GM12878 (cell line): ENCODE results near the gene CLEC4M. TPM values are rescaled to one million over a fixed set of nuclear protein-coding genes. Genes with fewer than 3 reads are reported as not detected.

Experiments used
- ATAC-seq: fragments of 200-7000 bp; cut with Tn5 transposase; 3 replicates; pipeline ENCODE4 v1.9.1; 2020; ENCODE audit warnings: mild to moderate bottlenecking, moderate library complexity
- BruUV-seq: library from RNA; stranded (reverse); fragments of 400-500 nt; replicated peaks from 2 replicates; lab custom pipeline; 2021; lab: Mats Ljungman, UMichigan
- CTCF ChIA-PET: fragments of 300-600 bp; sonication (Branson Sonifier 250); formaldehyde crosslinking; extraction: SDS; loops from one replicate; lab custom pipeline; 2021; ENCODE audit warnings: inconsistent platforms; lab: Yijun Ruan, JAX
- POLR2A ChIA-PET: fragments of 350-600 bp; formaldehyde crosslinking; extraction: SDS; loops from one replicate; lab custom pipeline; 2021; ENCODE audit warnings: inconsistent platforms; lab: Charles Lee
- RAD21 ChIA-PET: fragments of 300-600 bp; sonication (Branson Sonifier 250); formaldehyde crosslinking; loops from one replicate; lab custom pipeline; 2023; ENCODE audit warnings: antibody characterized with exemption; ENCODE audit not compliant: unreplicated experiment; lab: Charles Lee
- SMC1A ChIA-PET: fragments of 300-600 bp; sonication (Branson Sonifier 250); formaldehyde crosslinking; loops from one replicate; lab custom pipeline; 2023; ENCODE audit not compliant: unreplicated experiment, uncharacterized antibody; lab: Charles Lee
- DNase-seq: peaks from one replicate; pipeline ENCODE4 v3.0.0-alpha.2; 2011; ENCODE audit warnings: low read depth, low spot score
- FAIRE-seq: peaks from 3 replicates; lab custom pipeline; 2011; peaks lifted over from hg19 to GRCh38; lab: Jason Lieb, UNC
- H2AFZ ChIP-seq: 2 replicates; pipeline ENCODE4 v1.6.0; 2011; ENCODE audit warnings: low read depth, low read length, control low read depth; ENCODE audit not compliant: control insufficient read depth
- H3K27ac ChIP-seq: 2 replicates; pipeline ENCODE4 v1.5.1; 2011; ENCODE audit warnings: control low read depth; ENCODE audit not compliant: control insufficient read depth, insufficient read depth
- H3K27me3 ChIP-seq, 2 experiments: replicated peaks in 1 of 2; 2 replicates each; pipeline versions ENCODE4 v1.6.0 to v1.6.1; 2011; ENCODE audit warnings: low read length in 1 of 2; ENCODE audit not compliant: control insufficient read depth in 2 of 2, insufficient read depth in 2 of 2
- H3K36me3 ChIP-seq, 2 experiments: 2 replicates each; pipeline ENCODE4 v1.5.1; 2011; ENCODE audit warnings: low read length in 1 of 2; ENCODE audit not compliant: control insufficient read depth in 2 of 2, insufficient read depth in 2 of 2
- H3K4me1 ChIP-seq: 2 replicates; pipeline ENCODE4 v1.6.1; 2011; ENCODE audit warnings: mild to moderate bottlenecking, low read length, moderate library complexity, mixed read lengths; ENCODE audit not compliant: control insufficient read depth, insufficient read depth
- H3K4me2 ChIP-seq: 2 replicates; pipeline ENCODE4 v1.6.0; 2011; ENCODE audit warnings: control low read depth; ENCODE audit not compliant: control insufficient read depth, insufficient read depth
- H3K4me3 ChIP-seq: fragments of 200-600 bp; sonication (generic); 2 replicates; pipeline ENCODE4 v1.5.1; 2016
- H3K79me2 ChIP-seq: 2 replicates; pipeline ENCODE4 v1.6.0; 2011; ENCODE audit warnings: low read length; ENCODE audit not compliant: control insufficient read depth, insufficient read depth
- H3K9ac ChIP-seq: 2 replicates; pipeline ENCODE4 v1.8.0; 2011; ENCODE audit warnings: low read length, control low read depth, mixed read lengths; ENCODE audit not compliant: control insufficient read depth, insufficient read depth
- H3K9me3 ChIP-seq: replicated peaks from 3 replicates; pipeline ENCODE4 v1.5.1; 2011; ENCODE audit warnings: mild to moderate bottlenecking, low read length; ENCODE audit not compliant: control insufficient read depth, insufficient read depth
- H4K20me1 ChIP-seq: 2 replicates; pipeline ENCODE4 v1.6.0; 2011; ENCODE audit not compliant: control insufficient read depth, insufficient read depth
- BACH1 ChIP-seq: fragments of 450-650 bp; IDR thresholded peaks from 2 replicates; pipeline ENCODE4 v1.6.1; 2017; ENCODE audit warnings: mild to moderate bottlenecking, borderline replicate concordance
- BMI1 ChIP-seq: fragments of 450-650 bp; IDR thresholded peaks from 2 replicates; pipeline ENCODE4 v1.6.1; 2016; ENCODE audit warnings: mild to moderate bottlenecking, moderate library complexity, borderline replicate concordance
- CEBPB ChIP-seq, 2 experiments: fragments of 150-350 bp in 1 of 2; IDR thresholded peaks; 2 replicates each; pipeline ENCODE4 v1.6.1; 2012 to 2014; ENCODE audit warnings: low read depth in 2 of 2, low read length in 2 of 2, borderline replicate concordance in 1 of 2, inconsistent platforms in 1 of 2
- HDAC6 ChIP-seq: fragments of 200-600 bp; sonication (generic); IDR thresholded peaks from one replicate; pipeline ENCODE4 v1.8.0; 2017; ENCODE audit warnings: antibody characterized with exemption; ENCODE audit not compliant: unreplicated experiment
- HSF1 ChIP-seq: fragments of 150-350 bp; IDR thresholded peaks from 2 replicates; pipeline ENCODE4 v1.6.1; 2014; ENCODE audit warnings: mild to moderate bottlenecking, low read depth, low read length
- MAX ChIP-seq: IDR thresholded peaks from 2 replicates; pipeline ENCODE4 v1.6.1; 2012; ENCODE audit warnings: low read depth, low read length, improper control_type of control experiment
- MXI1 ChIP-seq: fragments of 150-350 bp; IDR thresholded peaks from 2 replicates; pipeline ENCODE4 v1.6.1; 2011; ENCODE audit warnings: low read depth, mild to moderate bottlenecking, inconsistent platforms, low read length, improper control_type of control experiment
- PBX3 ChIP-seq: IDR thresholded peaks from 2 replicates; pipeline ENCODE4 v1.6.1; 2011; ENCODE audit warnings: mild to moderate bottlenecking, low read depth, low read length, moderate library complexity; ENCODE audit not compliant: insufficient replicate concordance
- YBX1 ChIP-seq: fragments of 450-650 bp; IDR thresholded peaks from 2 replicates; pipeline ENCODE4 v1.6.1; 2016; ENCODE audit warnings: antibody characterized with exemption
- ZNF207 ChIP-seq: fragments of 450-650 bp; IDR thresholded peaks from 2 replicates; pipeline ENCODE4 v1.6.1; 2014; ENCODE audit warnings: antibody characterized with exemption, mild to moderate bottlenecking, borderline replicate concordance
- WGBS: methylation state at CpG from one replicate; pipeline ENCODE4 v1.1.6; 2016; ENCODE audit warnings: low lambda C conversion rate; ENCODE audit not compliant: insufficient replicate concordance, insufficient coverage; ENCODE audit errors: missing lambda C conversion rate; 5-methylcytosine and 5-hydroxymethylcytosine counted together
- in situ Hi-C: fragments of 300-500 bp; cut with MboI; formaldehyde crosslinking; loops from 9 replicates; pipeline ENCODE4 v1.14.3; 2018; ENCODE audit warnings: mixed read lengths
- intact Hi-C: fragments of 100-400 bp; cut with micrococcal nuclease; formaldehyde crosslinking; loops from one replicate; pipeline ENCODE4 v1.14.2; 2022; ENCODE audit not compliant: unreplicated experiment
- polyA plus RNA-seq, 11 experiments: library from polyadenylated mRNA; depleted of rRNA in 4 of 11; unstranded in 6 of 11; stranded (reverse) in 5 of 11; fragments of >200 nt; fragmentation: Nextera tagmentation in 4 of 11; fragmentation: Illumina TruSeq in 1 of 11; extraction: Ambion mirVana in 4 of 11; extraction: Trizol in 1 of 11; gene quantifications; 1 replicate in 1 of 11; 2 replicates in 10 of 11; pipeline versions ENCODE4 v1.2.1 to v1.2.3, GENCODE V29; 2011 to 2016; ENCODE audit warnings: inconsistent platforms in 2 of 11, missing spikeins in 2 of 11, low read depth in 1 of 11
- total RNA-seq, 4 experiments: library from RNA; depleted of rRNA in 3 of 4; stranded (reverse); fragments of >200 nt in 3 of 4; fragmentation: Illumina TruSeq in 1 of 4; extraction: Trizol in 1 of 4; gene quantifications; 2 replicates each; pipeline versions ENCODE4 v1.2.1 to v1.2.3, GENCODE V29; 2013 to 2021

CLEC4M gene
- total and polyA plus RNA-seq, 10 of the 15 experiments (the other 5 are each of a cell fraction or from before 2014, with no cell fraction given) = 0.11 to 0.42 (median 0.25) TPM; not detected in 1

GRCh38 chr19:7736148-7736547, 26.9 kb upstream of the CLEC4M start:
- CTCF ChIA-PET = no interaction called here
- DNase-seq = no peak
- no peak overlapping the region for H3K4me2 ChIP-seq
- TF ChIP-seq YBX1 (no peak), MAX (no peak), HSF1 (no peak), ZNF207 (no peak), PBX3 (no peak), MXI1 (no peak), BACH1 (no peak), BMI1 (no peak), CEBPB (IDR thresholded peaks at IDR 0.05; ENCODE audit: borderline replicate concordance in 1 of 2, low read depth in 2 of 2, low read length in 2 of 2) (no peak), HDAC6 (no peak)
- TF ChIP-seq, all 136 proteins: peak for 0
- in situ Hi-C loops (no loop called here), intact Hi-C loops (no loop called here)
- 40% methylated on average over 1 of the region's 1 CpG for WGBS
- no peak overlapping the region for H2AFZ ChIP-seq
- no peak overlapping the region for H3K27ac ChIP-seq
- no peaks in the 10 kb centered on the region for H3K79me2 ChIP-seq
- ChIA-PET POLR2A (interaction anchor here (0.5 kb wide), 1 partner anchor 1083 kb away, joined by 7 read pairs; no protein-coding TSS in a partner anchor), RAD21 (interaction anchor here (0.9 kb wide), 1 partner anchor 33 kb away, joined by 3 read pairs; no protein-coding TSS in a partner anchor), SMC1A (interaction anchor here (0.7 to 1.3 kb wide), 2 partner anchors 11 to 34 kb away, joined by 3 to 4 read pairs; no protein-coding TSS in a partner anchor)
- H3K9me3 ChIP-seq = no peaks in the 10 kb centered on the region
- H3K36me3 ChIP-seq = no peaks in the 10 kb centered on the region
- BruUV-seq = no TSS peak
- H3K4me1 ChIP-seq = no peaks in the 10 kb centered on the region
- H3K9ac ChIP-seq = no peak overlapping the region
- no peak for ATAC-seq
- FAIRE-seq = no peak
- no peaks in the 10 kb centered on the region for H4K20me1 ChIP-seq
- no peak overlapping the region for H3K4me3 ChIP-seq
- no peaks in the 10 kb centered on the region; a peak in 1 of 4 replicates for H3K27me3 ChIP-seq
